IPS-15b (cell line): ENCODE measurements around the gene POLR3E.
A peak's percentile ranks its signal among the peaks of the same experiment; 100 is the strongest.
"Not testable (repeated sequence)": the region's sequence is repeated elsewhere in the genome, so short reads cannot be mapped to it uniquely, and the experiment has no call there.

Source experiments
- H3K27me3 ChIP-seq: one replicate; pipeline ENCODE4 v1.6.1; 2013; ENCODE audit warnings: low read length; ENCODE audit not compliant: control insufficient read depth, insufficient read depth
- H3K36me3 ChIP-seq: one replicate; pipeline ENCODE4 v1.6.1; 2013; ENCODE audit warnings: low read length; ENCODE audit not compliant: control insufficient read depth, insufficient read depth
- H3K4me1 ChIP-seq: one replicate; pipeline ENCODE4 v1.6.1; 2013; ENCODE audit warnings: mild to moderate bottlenecking, low read length; ENCODE audit not compliant: control insufficient read depth, insufficient read depth
- H3K4me3 ChIP-seq: one replicate; pipeline ENCODE4 v1.5.1; 2013; ENCODE audit warnings: low read depth, low read length
- H3K9ac ChIP-seq: one replicate; pipeline ENCODE4 v1.6.1; 2013; ENCODE audit warnings: low read depth, mild to moderate bottlenecking, low read length
- H3K9me3 ChIP-seq: one replicate; pipeline ENCODE4 v1.6.1; 2013; ENCODE audit warnings: mild to moderate bottlenecking, low read length; ENCODE audit not compliant: control insufficient read depth, insufficient read depth

The POLR3E gene

GRCh38 chr16:22347100-22347820, 50.1 kb downstream of the POLR3E start:
- Histone ChIP-seq H3K9me3 (no peaks in the 10 kb centered on the region), H3K9ac (no peak overlapping the region), H3K4me3 (no peak overlapping the region), H3K27me3 (no peaks in the 10 kb centered on the region), H3K36me3 (peaks cover 17% of the 10 kb centered on the region), H3K4me1 (no peaks in the 10 kb centered on the region)

- no peaks in the 10 kb centered on the region for H3K9me3 ChIP-seq
- H3K36me3 ChIP-seq = peaks cover 17% of the 10 kb centered on the region
- H3K4me1 ChIP-seq = peaks cover 5% of the 10 kb centered on the region
- no peak overlapping the region for H3K9ac ChIP-seq
- H3K4me3 ChIP-seq = no peak overlapping the region
- no peaks in the 10 kb centered on the region for H3K27me3 ChIP-seq
Observed at GRCh38 chr16:22348291-22348690, 51.1 kb downstream of the POLR3E start.

GRCh38 chr16:22351017-22351416, 53.8 kb downstream of the POLR3E start:
- not testable (repeated sequence) for H3K4me3 ChIP-seq, H3K27me3 ChIP-seq, H3K9me3 ChIP-seq, H3K9ac ChIP-seq
- peaks cover 17% of the 10 kb centered on the region for H3K36me3 ChIP-seq
- H3K4me1 ChIP-seq = peaks cover 15% of the 10 kb centered on the region

GRCh38 chr16:22352140-22352539, 54.9 kb downstream of the POLR3E start:
- Histone ChIP-seq H3K4me3 (no peak overlapping the region), H3K9ac (no peak overlapping the region), H3K36me3 (peaks cover 10% of the 10 kb centered on the region), H3K9me3 (no peaks in the 10 kb centered on the region), H3K4me1 (peaks cover 15% of the 10 kb centered on the region), H3K27me3 (no peaks in the 10 kb centered on the region)

- Histone ChIP-seq H3K4me1 (peaks cover 15% of the 10 kb centered on the region), H3K9ac (no peak overlapping the region), H3K4me3 (no peak overlapping the region), H3K27me3 (no peaks in the 10 kb centered on the region), H3K9me3 (no peaks in the 10 kb centered on the region), H3K36me3 (peaks cover 5% of the 10 kb centered on the region)
Observed at GRCh38 chr16:22352723-22353122, 55.5 kb downstream of the POLR3E start.

- no peaks in the 10 kb centered on the region for H3K27me3 ChIP-seq
- H3K9ac ChIP-seq = no peak overlapping the region
- H3K4me1 ChIP-seq = peaks cover 19% of the 10 kb centered on the region
- H3K36me3 ChIP-seq = peaks cover 5% of the 10 kb centered on the region
- H3K4me3 ChIP-seq = no peak overlapping the region
- no peaks in the 10 kb centered on the region for H3K9me3 ChIP-seq
Observed at GRCh38 chr16:22353191-22353919, 56.1 kb downstream of the POLR3E start.

- H3K9ac ChIP-seq = peak overlapping the region; percentile 4
- no peaks in the 10 kb centered on the region for H3K27me3 ChIP-seq
- no peak overlapping the region for H3K4me3 ChIP-seq
- no peaks in the 10 kb centered on the region for H3K9me3 ChIP-seq
- H3K4me1 ChIP-seq = peaks cover 20% of the 10 kb centered on the region
- peaks cover 3% of the 10 kb centered on the region for H3K36me3 ChIP-seq
Observed at GRCh38 chr16:22353933-22354541, 56.8 kb downstream of the POLR3E start.

GRCh38 chr16:22355487-22355908, 58.3 kb downstream of the POLR3E start:
- H3K4me3 ChIP-seq = no peak overlapping the region
- no peaks in the 10 kb centered on the region for H3K27me3 ChIP-seq
- peaks cover 20% of the 10 kb centered on the region for H3K4me1 ChIP-seq
- H3K9ac ChIP-seq = no peak overlapping the region
- H3K9me3 ChIP-seq = no peaks in the 10 kb centered on the region
- no peaks in the 10 kb centered on the region for H3K36me3 ChIP-seq

GRCh38 chr16:22356930-22357634, 59.9 kb downstream of the POLR3E start:
- Histone ChIP-seq H3K4me3 (no peak overlapping the region), H3K4me1 (peaks cover 20% of the 10 kb centered on the region), H3K27me3 (no peaks in the 10 kb centered on the region), H3K9me3 (no peaks in the 10 kb centered on the region), H3K9ac (no peak overlapping the region), H3K36me3 (no peaks in the 10 kb centered on the region)

GRCh38 chr16:22357635-22357971, 60.4 kb downstream of the POLR3E start:
- peaks cover 17% of the 10 kb centered on the region for H3K4me1 ChIP-seq
- no peaks in the 10 kb centered on the region for H3K36me3 ChIP-seq
- H3K9ac ChIP-seq = no peak overlapping the region
- no peaks in the 10 kb centered on the region for H3K27me3 ChIP-seq
- no peaks in the 10 kb centered on the region for H3K9me3 ChIP-seq
- H3K4me3 ChIP-seq = no peak overlapping the region

- H3K27me3 ChIP-seq = no peaks in the 10 kb centered on the region
- peaks cover 15% of the 10 kb centered on the region for H3K4me1 ChIP-seq
- no peaks in the 10 kb centered on the region for H3K9me3 ChIP-seq
- no peaks in the 10 kb centered on the region for H3K36me3 ChIP-seq
- no peak overlapping the region for H3K4me3 ChIP-seq
- H3K9ac ChIP-seq = no peak overlapping the region
Observed at GRCh38 chr16:22358000-22358399, 60.8 kb downstream of the POLR3E start.
